CD4-positive, alpha-beta memory T cell (primary cell): ENCODE data around the gene RPL22L1. TPM values are rescaled to one million over a fixed set of nuclear protein-coding genes. Genes with fewer than 3 reads are reported as not detected.
"Not testable (repeated sequence)": the region's sequence is repeated elsewhere in the genome, so short reads cannot be mapped to it uniquely, and the experiment has no call there.

Experiments used
- CTCF ChIA-PET: fragments of 350-600 bp; sonication (Branson Sonifier 250); formaldehyde crosslinking; loops from one replicate; lab custom pipeline; 2021; ENCODE audit warnings: inconsistent platforms; ENCODE audit not compliant: partially characterized antibody; lab: Charles Lee
- POLR2A ChIA-PET: fragments of 350-600 bp; sonication (Branson Sonifier 250); formaldehyde crosslinking; loops from one replicate; lab custom pipeline; 2021; ENCODE audit not compliant: partially characterized antibody; lab: Charles Lee
- DNase-seq, 5 donors: peaks; one replicate each; pipeline versions ENCODE4 v3.0.0 to v3.0.0-alpha.2; 2020 to 2022; ENCODE audit warnings: mixed read lengths in 1 of 5
- H3K27ac ChIP-seq: one replicate; pipeline ENCODE4 v1.7.0; 2013; ENCODE audit warnings: low read depth, low read length
- H3K27me3 ChIP-seq: 2 replicates; pipeline ENCODE4 v1.7.0; 2013; ENCODE audit warnings: mild to moderate bottlenecking, low read length, moderate library complexity; ENCODE audit not compliant: insufficient read depth
- H3K36me3 ChIP-seq: 2 replicates; pipeline ENCODE4 v1.7.0; 2013; ENCODE audit warnings: mild to moderate bottlenecking, low read length, moderate library complexity; ENCODE audit not compliant: insufficient read depth
- H3K4me1 ChIP-seq: 2 replicates; pipeline ENCODE4 v1.7.0; 2013; ENCODE audit warnings: mild to moderate bottlenecking, low read length, moderate library complexity; ENCODE audit not compliant: insufficient read depth
- H3K4me3 ChIP-seq, 2 donors: one replicate each; pipeline ENCODE4 v1.7.0; 2013; ENCODE audit warnings: low read length in 2 of 2, mild to moderate bottlenecking in 1 of 2
- H3K9me3 ChIP-seq, 2 donors: one replicate each; pipeline ENCODE4 v1.7.0; 2013; ENCODE audit warnings: low read length in 2 of 2, control low read depth in 1 of 2; ENCODE audit not compliant: control insufficient read depth in 1 of 2
- H3K27ac Mint-ChIP-seq, 7 donors: one replicate each; pipeline ENCODE4 v1.8.0; 2020 to 2021; ENCODE audit warnings: mixed read lengths in 7 of 7, mild to moderate bottlenecking in 6 of 7, inconsistent platforms in 3 of 7, moderate library complexity in 3 of 7
- H3K27me3 Mint-ChIP-seq, 2 donors: one replicate each; pipeline ENCODE4 v1.8.0; 2020 to 2021; ENCODE audit warnings: mixed read lengths in 2 of 2
- H3K36me3 Mint-ChIP-seq, 2 donors: one replicate each; pipeline ENCODE4 v1.8.0; 2020 to 2021; ENCODE audit warnings: mixed read lengths in 2 of 2, inconsistent platforms in 1 of 2, mild to moderate bottlenecking in 1 of 2
- H3K4me1 Mint-ChIP-seq, 4 donors: one replicate each; pipeline ENCODE4 v1.8.0; 2020 to 2021; ENCODE audit warnings: mixed read lengths in 4 of 4, mild to moderate bottlenecking in 1 of 4
- H3K4me3 Mint-ChIP-seq, 8 donors: one replicate each; pipeline ENCODE4 v1.8.0; 2020 to 2021; ENCODE audit warnings: mixed read lengths in 8 of 8, mild to moderate bottlenecking in 7 of 8, moderate library complexity in 6 of 8, inconsistent platforms in 3 of 8
- H3K9me3 Mint-ChIP-seq, 8 donors: one replicate each; pipeline ENCODE4 v1.8.0; 2020 to 2021; ENCODE audit warnings: mixed read lengths in 8 of 8, mild to moderate bottlenecking in 5 of 8, inconsistent platforms in 3 of 8, moderate library complexity in 1 of 8
- intact Hi-C: fragments of 100-400 bp; cut with micrococcal nuclease; formaldehyde crosslinking; loops from one replicate; pipeline ENCODE4 v1.15.1; 2023
- polyA plus RNA-seq, 2 donors: library from polyadenylated mRNA; unstranded; fragments of 300-500 nt; fragmentation: Illumina TruSeq; gene quantifications; one replicate each; pipeline ENCODE4 v1.2.3, GENCODE V29; 2021
- total RNA-seq, 2 experiments: library from RNA; stranded (reverse); gene quantifications; one replicate each; pipeline ENCODE4 v1.2.3, GENCODE V29; 2021

The RPL22L1 gene
- total and polyA plus RNA-seq, 4 experiments from 2014 or later: 27.2 to 43.1 (median 32.1) TPM

DNA sequence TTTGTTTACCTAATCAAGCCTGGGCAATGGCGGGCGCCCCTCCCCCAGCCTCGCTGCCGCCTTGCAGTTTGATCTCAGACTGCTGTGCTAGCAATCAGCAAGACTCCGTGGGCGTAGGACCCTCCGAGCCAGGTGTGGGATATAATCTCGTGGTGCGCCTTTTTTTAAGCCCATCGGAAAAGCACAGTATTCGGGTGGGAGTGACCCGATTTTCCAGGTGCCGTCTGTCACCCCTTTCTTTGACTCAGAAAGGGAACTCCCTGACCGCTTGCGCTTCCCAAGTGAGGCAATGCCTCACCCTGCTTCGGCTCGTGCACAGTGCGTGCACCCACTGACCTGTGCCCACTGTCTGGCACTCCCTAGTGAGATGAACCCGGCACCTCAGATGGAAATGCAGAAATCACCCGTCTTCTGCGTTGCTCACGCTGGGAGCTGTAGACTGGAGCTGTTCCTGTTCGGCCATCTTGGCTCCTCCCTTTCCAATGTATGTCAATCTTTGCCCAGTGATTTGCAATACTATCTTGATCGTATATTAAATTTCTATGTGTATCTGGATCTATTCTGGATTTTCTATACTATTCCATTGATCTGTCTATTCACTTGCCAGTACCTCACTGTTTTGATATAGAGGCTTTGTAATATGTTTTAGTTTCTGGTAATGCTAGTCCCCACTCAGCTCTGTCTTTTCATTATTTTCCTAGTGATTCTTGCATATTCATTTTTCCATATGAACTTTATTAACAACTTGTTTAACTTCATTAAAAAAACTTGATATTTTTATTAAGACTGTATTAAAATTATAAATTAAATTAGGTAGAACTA lies 14.3 kb upstream of the RPL22L1 start:
- ChIA-PET CTCF (interaction anchor here (1.7 kb wide), 1 partner anchor 71 kb away, joined by 4 read pairs; no protein-coding TSS in a partner anchor), POLR2A (interaction anchor here (1.2 to 1.8 kb wide), 2 partner anchors 15 to 24 kb away, joined by 3 to 6 read pairs; partner anchors contain the start of genes EIF5A2 and RPL22L1)
- H3K36me3 ChIP-seq, H3K27ac ChIP-seq, H3K27me3 ChIP-seq, DNase-seq, intact Hi-C loops, H3K36me3 Mint-ChIP-seq, H3K4me3 ChIP-seq, H3K4me1 Mint-ChIP-seq, H3K9me3 ChIP-seq, H3K4me1 ChIP-seq, H3K4me3 Mint-ChIP-seq, H3K27ac Mint-ChIP-seq, H3K27me3 Mint-ChIP-seq, H3K9me3 Mint-ChIP-seq: not testable (repeated sequence)

DNA sequence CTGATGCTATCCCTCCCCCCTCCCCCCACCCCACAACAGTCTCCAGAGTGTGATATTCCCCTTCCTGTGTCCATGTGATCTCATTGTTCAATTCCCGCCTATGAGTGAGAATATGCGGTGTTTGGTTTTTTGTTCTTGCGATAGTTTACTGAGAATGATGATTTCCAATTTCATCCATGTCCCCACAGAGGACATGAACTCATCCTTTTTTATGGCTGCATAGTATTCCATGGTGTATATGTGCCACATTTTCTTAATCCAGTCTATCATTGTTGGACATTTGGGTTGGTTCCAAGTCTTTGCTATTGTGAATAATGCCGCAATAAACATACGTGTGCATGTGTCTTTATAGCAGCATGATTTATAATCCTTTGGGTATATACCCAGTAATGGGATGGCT lies 8.7 kb upstream of the RPL22L1 start:
- H3K4me1 Mint-ChIP-seq, DNase-seq, H3K4me3 ChIP-seq, H3K4me1 ChIP-seq, H3K36me3 Mint-ChIP-seq, CTCF ChIA-PET, H3K9me3 ChIP-seq, POLR2A ChIA-PET, H3K27me3 ChIP-seq, H3K27ac Mint-ChIP-seq, H3K4me3 Mint-ChIP-seq, H3K27me3 Mint-ChIP-seq, H3K9me3 Mint-ChIP-seq, H3K27ac ChIP-seq, H3K36me3 ChIP-seq: not testable (repeated sequence)
- intact Hi-C loops: loop anchor here (10.0 kb wide), 1 partner anchor 914 kb away; the partner anchor contains the start of gene SEC62

DNA sequence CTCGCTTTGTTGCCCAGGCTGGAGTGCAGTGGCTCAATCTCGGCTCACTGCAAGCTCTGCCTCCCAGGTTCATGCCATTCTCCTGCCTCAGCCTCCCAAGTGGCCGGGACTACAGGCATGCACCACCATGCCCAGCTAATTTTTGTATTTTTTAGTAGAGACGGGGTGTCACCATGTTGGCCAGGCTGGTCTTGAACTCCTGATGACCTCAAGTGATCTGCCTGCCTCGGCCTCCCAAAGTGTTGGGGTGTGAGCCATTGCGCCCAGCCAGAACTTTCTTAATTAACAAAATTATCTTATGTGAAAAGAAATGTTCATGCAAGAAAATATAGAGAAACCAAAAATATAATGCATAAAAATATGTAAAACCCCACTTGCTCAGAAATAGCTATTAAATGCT lies 7.3 kb upstream of the RPL22L1 start:
- H3K36me3 Mint-ChIP-seq, H3K4me1 ChIP-seq, H3K27ac Mint-ChIP-seq, H3K4me3 Mint-ChIP-seq, H3K4me1 Mint-ChIP-seq, H3K27ac ChIP-seq, H3K4me3 ChIP-seq, H3K9me3 Mint-ChIP-seq, H3K27me3 Mint-ChIP-seq, H3K27me3 ChIP-seq, H3K9me3 ChIP-seq, POLR2A ChIA-PET, CTCF ChIA-PET, H3K36me3 ChIP-seq, DNase-seq: not testable (repeated sequence)
- intact Hi-C loops: loop anchor here (10.0 kb wide), 1 partner anchor 913 kb away; the partner anchor contains the start of gene SEC62

DNA sequence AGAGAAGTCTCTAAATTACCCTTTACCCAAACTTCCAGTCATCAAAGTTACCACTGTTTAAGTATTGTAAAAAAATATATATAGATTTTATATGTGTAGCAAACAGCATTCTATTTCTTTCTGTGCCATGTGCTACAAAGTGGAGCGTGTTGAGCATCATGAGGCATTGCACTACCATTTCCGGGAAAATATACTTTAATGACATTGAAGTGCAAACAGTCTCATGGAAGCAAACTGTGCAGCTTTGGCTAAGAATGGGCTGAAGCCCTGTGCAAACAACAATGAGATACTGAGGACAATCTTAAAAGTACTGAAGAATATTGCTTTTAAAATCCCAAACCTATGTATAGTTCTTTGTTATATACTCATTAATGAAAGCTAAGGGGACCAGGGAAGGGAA lies 6.5 kb upstream of the RPL22L1 start:
- no peak for DNase-seq
- H3K27me3 ChIP-seq: no peaks in the 10 kb centered on the region
- no peaks in the 10 kb centered on the region for H3K9me3 ChIP-seq
- no peaks in the 10 kb centered on the region for H3K36me3 ChIP-seq
- intact Hi-C loops: loop anchor here (10.0 kb wide), 1 partner anchor 912 kb away; the partner anchor contains the start of gene SEC62
- no peaks in the 10 kb centered on the region for H3K4me1 ChIP-seq
- Mint-ChIP-seq H3K9me3 (no peaks in the 10 kb centered on the region), H3K4me3 (no peak overlapping the region), H3K27ac (no peak overlapping the region), H3K36me3 (no peaks in the 10 kb centered on the region), H3K27me3 (peaks cover 0 to 1% of the 10 kb centered on the region in 2 donors), H3K4me1 (no peaks in the 10 kb centered on the region)
- POLR2A ChIA-PET: no interaction called here
- CTCF ChIA-PET: no interaction called here
- no peak overlapping the region for H3K27ac ChIP-seq
- no peak overlapping the region for H3K4me3 ChIP-seq

DNA sequence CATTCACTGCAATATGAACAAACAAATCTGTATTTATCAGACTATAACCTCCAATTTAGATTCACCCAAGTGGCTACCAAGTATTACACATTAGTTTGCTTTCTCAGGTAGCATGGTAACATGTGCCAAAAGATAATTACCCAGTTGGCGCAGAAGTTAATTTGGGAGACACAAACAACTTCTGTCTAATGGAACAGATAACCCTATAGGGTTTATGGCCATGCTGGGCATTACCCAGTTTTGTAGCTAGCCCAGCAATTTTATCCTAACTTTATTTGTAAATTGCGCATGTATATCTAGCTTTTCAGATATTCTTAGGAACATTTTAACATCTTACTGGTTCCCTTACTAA lies 780 bp downstream of the RPL22L1 start:
- POLR2A ChIA-PET: interaction anchor here (1.1 to 4.0 kb wide), 10 partner anchors 16 to 1726 kb away, joined by 3 to 60 read pairs (median 7); partner anchors contain the start of genes EIF5A2, SEC62, SKIL and TERC
- H3K9me3 Mint-ChIP-seq: peaks cover 0 to 2% (median 0%) of the 10 kb centered on the region in 8 donors
- peak overlapping the region; percentile 76 to 92 for H3K4me3 ChIP-seq

DNA sequence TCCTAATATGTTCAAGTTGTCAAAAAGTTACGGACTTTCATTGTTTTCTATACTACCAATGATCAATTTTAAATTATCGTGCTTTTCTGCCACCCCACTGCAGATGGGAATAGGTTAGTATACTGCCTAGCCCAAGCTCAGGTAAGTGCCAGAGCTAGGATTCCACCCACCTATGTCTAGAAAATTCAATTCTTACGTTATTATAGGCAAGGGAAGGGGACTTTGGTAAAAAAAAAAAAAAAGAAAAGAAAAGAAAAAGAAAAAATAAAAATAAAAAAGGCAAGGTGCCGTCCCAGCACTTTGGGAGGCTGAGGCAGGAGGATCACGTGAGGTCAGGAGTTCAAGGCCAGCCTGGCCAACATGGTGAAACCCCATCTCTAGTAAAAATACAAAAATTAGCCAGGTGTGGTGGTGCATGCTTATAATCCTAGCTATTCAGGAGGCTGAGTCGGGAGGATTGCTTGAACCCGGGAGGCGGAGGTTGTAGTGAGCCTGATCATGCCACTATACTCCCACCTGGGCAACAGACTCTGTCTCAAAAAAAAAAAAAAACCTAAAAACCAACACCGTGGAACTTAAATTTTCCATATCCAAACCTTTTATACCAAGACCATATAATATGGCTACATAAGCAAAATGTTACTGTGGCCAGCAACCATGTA lies 1.3 kb downstream of the RPL22L1 start:
- ChIA-PET CTCF (interaction anchor here (2.4 to 4.0 kb wide), 2 partner anchors 40 to 56 kb away, joined by 7 to 14 read pairs; partner anchors contain the start of gene EIF5A2), POLR2A (interaction anchor here (1.4 to 4.0 kb wide), 4 partner anchors 40 to 1097 kb away, joined by 3 to 60 read pairs (median 9); partner anchors contain the start of genes EIF5A2 and SKIL)
- DNase-seq: no peak

More for the DNA sequence above, 780 bp downstream of the RPL22L1 start:
- Histone ChIP-seq H3K27me3 (no peaks in the 10 kb centered on the region), H3K9me3 (no peaks in the 10 kb centered on the region), H3K4me1 (peaks cover 34% of the 10 kb centered on the region), H3K27ac (peak overlapping the region; percentile 82), H3K36me3 (peaks cover 28% of the 10 kb centered on the region)
- intact Hi-C loops: no loop called here
- DNase-seq: peak in 3 of 5 donors; percentile 4 to 11 (median 7)
- Mint-ChIP-seq H3K27me3 (no peaks in the 10 kb centered on the region), H3K27ac (peak overlapping the region; percentile 92 to 99 (median 98)), H3K4me1 (peaks cover 12 to 36% (median 24%) of the 10 kb centered on the region in 4 donors), H3K36me3 (peaks cover 25 to 33% of the 10 kb centered on the region in 2 donors), H3K4me3 (peak overlapping the region; percentile 91 to 98 (median 96))
- CTCF ChIA-PET: interaction anchor here (1.1 to 4.0 kb wide), 4 partner anchors 39 to 901 kb away, joined by 3 to 14 read pairs (median 6); partner anchors contain the start of gene EIF5A2

More for the DNA sequence above, 1.3 kb downstream of the RPL22L1 start:
- Histone ChIP-seq H3K9me3 (no peaks in the 10 kb centered on the region), H3K27ac (peak overlapping the region; percentile 82), H3K4me1 (peaks cover 34% of the 10 kb centered on the region), H3K27me3 (no peaks in the 10 kb centered on the region), H3K4me3 (peak overlapping the region; percentile 76 to 92), H3K36me3 (peaks cover 28% of the 10 kb centered on the region)
- peaks cover 12 to 36% (median 24%) of the 10 kb centered on the region in 4 donors for H3K4me1 Mint-ChIP-seq
- intact Hi-C loops: no loop called here
- H3K27me3 Mint-ChIP-seq: no peaks in the 10 kb centered on the region
- peak overlapping the region; percentile 84 to 99 (median 98) for H3K27ac Mint-ChIP-seq
- H3K36me3 Mint-ChIP-seq: peaks cover 25 to 33% of the 10 kb centered on the region in 2 donors
- H3K4me3 Mint-ChIP-seq: peak overlapping the region; percentile 91 to 98 (median 96)
- H3K9me3 Mint-ChIP-seq: peaks cover 0 to 2% (median 0%) of the 10 kb centered on the region in 8 donors
